HepG2 (cell line): ENCODE data around the gene LSS. TPM values are rescaled to one million over a fixed set of nuclear protein-coding genes. Genes with fewer than 3 reads are reported as not detected.

Experiments
- EEA1 ChIP-seq: sonication (generic); formaldehyde crosslinking; IDR thresholded peaks from 2 replicates; pipeline ENCODE4 v1.5.1; 2020; ENCODE audit warnings: mild to moderate bottlenecking, missing genetic modification reagents, borderline replicate concordance
- JARID2 ChIP-seq: sonication (generic); formaldehyde crosslinking; IDR thresholded peaks from 2 replicates; pipeline ENCODE4 v1.8.1; 2023; ENCODE audit warnings: missing genetic modification reagents, inconsistent platforms; ENCODE audit not compliant: insufficient replicate concordance
- MXI1 ChIP-seq: IDR thresholded peaks from 3 replicates; pipeline ENCODE4 v1.6.1; 2012; ENCODE audit warnings: low read depth, low read length, inconsistent platforms, borderline replicate concordance
- PRMT3 ChIP-seq: sonication (generic); formaldehyde crosslinking; IDR thresholded peaks from 2 replicates; pipeline ENCODE4 v1.8.1; 2022; ENCODE audit warnings: low read depth, mild to moderate bottlenecking, moderate library complexity, missing genetic modification reagents, borderline replicate concordance
- PRPF4 ChIP-seq: fragments of 200-400 bp; formaldehyde crosslinking; IDR thresholded peaks from 2 replicates; pipeline ENCODE4 v1.6.1; 2016; ENCODE audit warnings: low read length, low read depth; ENCODE audit not compliant: poor library complexity, severe bottlenecking
- RBFOX2 ChIP-seq: fragments of 200-400 bp; formaldehyde crosslinking; IDR thresholded peaks from 2 replicates; pipeline ENCODE4 v1.6.1; 2017; ENCODE audit warnings: low read depth, mild to moderate bottlenecking, low read length
- RFXANK ChIP-seq: IDR thresholded peaks from 2 replicates; pipeline ENCODE4 v1.6.1; 2016
- TGIF2 ChIP-seq: IDR thresholded peaks from 2 replicates; pipeline ENCODE4 v1.6.1; 2016; ENCODE audit warnings: control low read depth, missing compliant biosample characterization
- YEATS2 ChIP-seq: sonication (generic); formaldehyde crosslinking; IDR thresholded peaks from 2 replicates; pipeline ENCODE4 v1.4.0; 2020; ENCODE audit warnings: missing genetic modification reagents, borderline replicate concordance
- ZNF207 ChIP-seq: fragments of 450-650 bp; IDR thresholded peaks from 2 replicates; pipeline ENCODE4 v1.6.1; 2016; ENCODE audit warnings: antibody characterized with exemption, borderline replicate concordance
- ZNF253 ChIP-seq: sonication (generic); formaldehyde crosslinking; IDR thresholded peaks from 2 replicates; pipeline ENCODE4 v1.8.0; 2022; ENCODE audit warnings: mild to moderate bottlenecking, missing genetic modification reagents, borderline replicate concordance
- ZNF274 ChIP-seq: sonication (generic); formaldehyde crosslinking; IDR thresholded peaks from 2 replicates; pipeline ENCODE4 v1.5.1; 2020; ENCODE audit warnings: mild to moderate bottlenecking, missing genetic modification reagents
- ZNF350 ChIP-seq: sonication (generic); formaldehyde crosslinking; IDR thresholded peaks from 2 replicates; pipeline ENCODE4 v1.4.0; 2020; ENCODE audit warnings: mild to moderate bottlenecking, low read depth, missing genetic modification reagents, borderline replicate concordance
- ZNF569 ChIP-seq: sonication (generic); formaldehyde crosslinking; IDR thresholded peaks from 2 replicates; pipeline ENCODE4 v1.5.0; 2020; ENCODE audit warnings: mild to moderate bottlenecking, missing genetic modification reagents, moderate library complexity, borderline replicate concordance
- ZNF589 ChIP-seq: sonication (generic); formaldehyde crosslinking; conservative IDR thresholded peaks from 2 replicates; pipeline ENCODE4 v1.8.0; 2022; ENCODE audit warnings: mild to moderate bottlenecking, moderate library complexity, missing genetic modification reagents
- polyA plus RNA-seq, 8 experiments: library from polyadenylated mRNA; depleted of rRNA in 3 of 8; stranded (reverse) in 7 of 8; unstranded in 1 of 8; fragments of >200 nt; fragmentation: Illumina TruSeq in 4 of 8; extraction: Trizol in 4 of 8; gene quantifications; 2 replicates each; pipeline versions ENCODE4 v1.2.1 to v1.2.3, GENCODE V29; 2011 to 2016; ENCODE audit warnings: low read depth in 4 of 8, missing spikeins in 1 of 8, mixed read lengths in 1 of 8; ENCODE audit not compliant: insufficient read depth in 1 of 8
- total RNA-seq, 5 experiments: library from RNA; depleted of rRNA; stranded (reverse); fragments of >200 nt; fragmentation: Illumina TruSeq; extraction: Trizol; gene quantifications; 2 replicates each; pipeline ENCODE4 v1.2.3, GENCODE V29; 2016; ENCODE audit warnings: low read depth in 1 of 5
- TF ChIP-seq, protein P1 (sequence below): sonication (generic); formaldehyde crosslinking; IDR thresholded peaks from 2 replicates; pipeline ENCODE4 v1.4.0; 2020; ENCODE audit warnings: missing genetic modification reagents
- TF ChIP-seq, protein P2 (sequence below): IDR thresholded peaks from 2 replicates; pipeline ENCODE4 v1.6.1; 2016; ENCODE audit warnings: mild to moderate bottlenecking, missing biosample characterization, missing genetic modification reagents
- TF ChIP-seq, protein P3 (sequence below): sonication (generic); formaldehyde crosslinking; IDR thresholded peaks from 2 replicates; pipeline ENCODE4 v1.5.0; 2020; ENCODE audit warnings: mild to moderate bottlenecking, missing genetic modification reagents
- TF ChIP-seq, protein P4 (sequence below): sonication (generic); formaldehyde crosslinking; IDR thresholded peaks from 2 replicates; pipeline ENCODE4 v1.4.0; 2020; ENCODE audit warnings: mild to moderate bottlenecking, missing genetic modification reagents
- TF ChIP-seq, protein P5 (sequence below): sonication (generic); formaldehyde crosslinking; IDR thresholded peaks from 2 replicates; pipeline ENCODE4 v1.5.0; 2020; ENCODE audit warnings: mild to moderate bottlenecking, missing genetic modification reagents
- TF ChIP-seq, protein P6 (sequence below): sonication (generic); formaldehyde crosslinking; IDR thresholded peaks from 2 replicates; pipeline ENCODE4 v1.4.0; 2020; ENCODE audit warnings: mild to moderate bottlenecking, missing genetic modification reagents

The LSS gene
- total and polyA plus RNA-seq, 2 of the 13 experiments (the other 11 are each of a cell fraction or from before 2014, with no cell fraction given), result 72.6 to 113 TPM

DNA sequence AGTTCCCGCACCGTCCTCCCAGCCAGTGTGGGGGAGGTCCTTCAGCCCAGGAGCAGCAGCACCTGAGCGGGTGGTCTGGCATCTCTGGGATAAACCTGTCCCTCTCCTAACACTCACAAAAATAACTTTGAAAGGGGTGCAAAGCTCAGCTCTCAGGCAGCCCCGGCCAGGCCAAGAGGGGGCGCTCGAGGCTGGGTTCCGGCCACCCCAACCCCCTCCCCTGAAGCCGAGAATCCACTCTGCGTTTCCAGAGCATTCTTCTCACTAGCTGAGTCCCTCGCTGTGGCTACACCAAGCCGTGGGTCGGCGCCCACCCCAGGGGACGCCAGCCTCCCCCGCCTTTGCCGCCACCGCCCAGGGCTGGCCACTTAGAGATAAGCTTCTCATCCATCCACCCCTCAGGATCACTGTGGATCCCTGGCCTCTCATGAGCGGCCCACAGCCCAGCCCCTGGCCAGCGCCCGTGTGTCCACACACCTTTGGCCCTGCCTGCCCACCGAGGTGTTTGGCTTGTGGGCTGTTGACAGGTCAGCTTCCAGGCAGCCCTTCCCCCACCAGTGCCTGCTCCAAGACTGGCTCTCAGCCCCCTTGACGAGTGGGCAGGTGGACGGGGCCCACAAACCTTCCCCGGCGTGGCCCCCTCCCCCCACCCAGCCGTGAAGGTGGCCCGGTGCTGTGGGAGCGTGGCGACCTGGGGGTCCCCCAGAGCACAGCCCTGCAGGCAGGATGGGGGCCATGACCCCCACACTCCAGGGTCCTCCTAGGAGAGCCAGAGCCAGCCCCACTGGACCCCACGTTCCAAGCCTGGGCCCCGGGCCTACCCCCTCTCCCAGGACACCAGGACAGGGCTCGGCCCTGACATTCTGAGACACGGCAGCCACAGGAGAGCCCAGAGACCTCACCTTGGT lies 75.1 kb downstream of the LSS start (continued):
- TF ChIP-seq, protein P1, sequence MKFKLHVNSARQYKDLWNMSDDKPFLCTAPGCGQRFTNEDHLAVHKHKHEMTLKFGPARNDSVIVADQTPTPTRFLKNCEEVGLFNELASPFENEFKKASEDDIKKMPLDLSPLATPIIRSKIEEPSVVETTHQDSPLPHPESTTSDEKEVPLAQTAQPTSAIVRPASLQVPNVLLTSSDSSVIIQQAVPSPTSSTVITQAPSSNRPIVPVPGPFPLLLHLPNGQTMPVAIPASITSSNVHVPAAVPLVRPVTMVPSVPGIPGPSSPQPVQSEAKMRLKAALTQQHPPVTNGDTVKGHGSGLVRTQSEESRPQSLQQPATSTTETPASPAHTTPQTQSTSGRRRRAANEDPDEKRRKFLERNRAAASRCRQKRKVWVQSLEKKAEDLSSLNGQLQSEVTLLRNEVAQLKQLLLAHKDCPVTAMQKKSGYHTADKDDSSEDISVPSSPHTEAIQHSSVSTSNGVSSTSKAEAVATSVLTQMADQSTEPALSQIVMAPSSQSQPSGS, result peak; percentile 35; the same call in 1 of the 2 replicates
- TF ChIP-seq MXI1, result no peak
- no peak for TF ChIP-seq YEATS2 (CRISPR knock-in tag)
- no peak for TF ChIP-seq TGIF2
- peak; percentile 61 for TF ChIP-seq RBFOX2
- TF ChIP-seq ZNF207, result no peak
- TF ChIP-seq, protein P2, sequence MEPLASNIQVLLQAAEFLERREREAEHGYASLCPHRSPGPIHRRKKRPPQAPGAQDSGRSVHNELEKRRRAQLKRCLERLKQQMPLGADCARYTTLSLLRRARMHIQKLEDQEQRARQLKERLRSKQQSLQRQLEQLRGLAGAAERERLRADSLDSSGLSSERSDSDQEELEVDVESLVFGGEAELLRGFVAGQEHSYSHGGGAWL, result peak; percentile 62; the same call in 1 of the 2 replicates
- TF ChIP-seq, protein P3, sequence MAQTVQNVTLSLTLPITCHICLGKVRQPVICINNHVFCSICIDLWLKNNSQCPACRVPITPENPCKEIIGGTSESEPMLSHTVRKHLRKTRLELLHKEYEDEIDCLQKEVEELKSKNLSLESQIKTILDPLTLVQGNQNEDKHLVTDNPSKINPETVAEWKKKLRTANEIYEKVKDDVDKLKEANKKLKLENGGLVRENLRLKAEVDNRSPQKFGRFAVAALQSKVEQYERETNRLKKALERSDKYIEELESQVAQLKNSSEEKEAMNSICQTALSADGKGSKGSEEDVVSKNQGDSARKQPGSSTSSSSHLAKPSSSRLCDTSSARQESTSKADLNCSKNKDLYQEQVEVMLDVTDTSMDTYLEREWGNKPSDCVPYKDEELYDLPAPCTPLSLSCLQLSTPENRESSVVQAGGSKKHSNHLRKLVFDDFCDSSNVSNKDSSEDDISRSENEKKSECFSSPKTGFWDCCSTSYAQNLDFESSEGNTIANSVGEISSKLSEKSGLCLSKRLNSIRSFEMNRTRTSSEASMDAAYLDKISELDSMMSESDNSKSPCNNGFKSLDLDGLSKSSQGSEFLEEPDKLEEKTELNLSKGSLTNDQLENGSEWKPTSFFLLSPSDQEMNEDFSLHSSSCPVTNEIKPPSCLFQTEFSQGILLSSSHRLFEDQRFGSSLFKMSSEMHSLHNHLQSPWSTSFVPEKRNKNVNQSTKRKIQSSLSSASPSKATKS (CRISPR knock-in tag), result no peak
- no peak for TF ChIP-seq RFXANK (CRISPR knock-in tag)
- TF ChIP-seq PRPF4, result no peak
- no peak for TF ChIP-seq PRMT3 (CRISPR knock-in tag)
- TF ChIP-seq, protein P4, sequence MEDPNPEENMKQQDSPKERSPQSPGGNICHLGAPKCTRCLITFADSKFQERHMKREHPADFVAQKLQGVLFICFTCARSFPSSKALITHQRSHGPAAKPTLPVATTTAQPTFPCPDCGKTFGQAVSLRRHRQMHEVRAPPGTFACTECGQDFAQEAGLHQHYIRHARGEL (CRISPR knock-in tag), result no peak
- TF ChIP-seq EEA1 (CRISPR knock-in tag), result no peak
- peak; percentile 45; the same call in 1 of the 2 replicates for TF ChIP-seq ZNF274 (CRISPR knock-in tag)
- TF ChIP-seq, protein P5, sequence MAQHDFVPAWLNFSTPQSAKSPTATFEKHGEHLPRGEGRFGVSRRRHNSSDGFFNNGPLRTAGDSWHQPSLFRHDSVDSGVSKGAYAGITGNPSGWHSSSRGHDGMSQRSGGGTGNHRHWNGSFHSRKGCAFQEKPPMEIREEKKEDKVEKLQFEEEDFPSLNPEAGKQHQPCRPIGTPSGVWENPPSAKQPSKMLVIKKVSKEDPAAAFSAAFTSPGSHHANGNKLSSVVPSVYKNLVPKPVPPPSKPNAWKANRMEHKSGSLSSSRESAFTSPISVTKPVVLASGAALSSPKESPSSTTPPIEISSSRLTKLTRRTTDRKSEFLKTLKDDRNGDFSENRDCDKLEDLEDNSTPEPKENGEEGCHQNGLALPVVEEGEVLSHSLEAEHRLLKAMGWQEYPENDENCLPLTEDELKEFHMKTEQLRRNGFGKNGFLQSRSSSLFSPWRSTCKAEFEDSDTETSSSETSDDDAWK (CRISPR knock-in tag), result no peak
- TF ChIP-seq, protein P6, sequence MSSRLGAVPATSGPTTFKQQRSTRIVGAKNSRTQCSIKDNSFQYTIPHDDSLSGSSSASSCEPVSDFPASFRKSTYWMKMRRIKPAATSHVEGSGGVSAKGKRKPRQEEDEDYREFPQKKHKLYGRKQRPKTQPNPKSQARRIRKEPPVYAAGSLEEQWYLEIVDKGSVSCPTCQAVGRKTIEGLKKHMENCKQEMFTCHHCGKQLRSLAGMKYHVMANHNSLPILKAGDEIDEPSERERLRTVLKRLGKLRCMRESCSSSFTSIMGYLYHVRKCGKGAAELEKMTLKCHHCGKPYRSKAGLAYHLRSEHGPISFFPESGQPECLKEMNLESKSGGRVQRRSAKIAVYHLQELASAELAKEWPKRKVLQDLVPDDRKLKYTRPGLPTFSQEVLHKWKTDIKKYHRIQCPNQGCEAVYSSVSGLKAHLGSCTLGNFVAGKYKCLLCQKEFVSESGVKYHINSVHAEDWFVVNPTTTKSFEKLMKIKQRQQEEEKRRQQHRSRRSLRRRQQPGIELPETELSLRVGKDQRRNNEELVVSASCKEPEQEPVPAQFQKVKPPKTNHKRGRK (CRISPR knock-in tag), result no peak
- TF ChIP-seq ZNF253, result peak; percentile 22; the same call in 1 of the 2 replicates
- no peak for TF ChIP-seq JARID2 (CRISPR knock-in tag)
- 0 out of 2 replicates have a peak, but pooled peaks have one; percentile 22 for TF ChIP-seq ZNF589
- no peak for TF ChIP-seq ZNF569 (CRISPR knock-in tag)
- TF ChIP-seq ZNF350, result no peak
